Ishikawa (cell line): ENCODE results near the gene OR1S2.
A peak's percentile ranks its signal among the peaks of the same experiment; 100 is the strongest.

Source experiments
- CEBPB ChIP-seq: IDR thresholded peaks from 2 replicates; pipeline ENCODE4 v1.6.1; 2012
- CREB1 ChIP-seq: IDR thresholded peaks from 2 replicates; pipeline ENCODE4 v1.6.1; 2012; ENCODE audit warnings: low read depth
- EGR1 ChIP-seq: IDR thresholded peaks from 2 replicates; pipeline ENCODE4 v1.6.1; 2012
- EP300 ChIP-seq: IDR thresholded peaks from 2 replicates; pipeline ENCODE4 v1.6.1; 2012; ENCODE audit warnings: borderline replicate concordance
- FOXM1 ChIP-seq: IDR thresholded peaks from 2 replicates; pipeline ENCODE4 v1.6.1; 2012; ENCODE audit warnings: low read depth, borderline replicate concordance
- NFIC ChIP-seq: IDR thresholded peaks from 2 replicates; pipeline ENCODE4 v1.6.1; 2012
- RAD21 ChIP-seq: IDR thresholded peaks from 2 replicates; pipeline ENCODE4 v1.6.1; 2012; ENCODE audit warnings: low read depth
- REST ChIP-seq: IDR thresholded peaks from 2 replicates; pipeline ENCODE4 v1.6.1; 2012; ENCODE audit warnings: low read depth, mild to moderate bottlenecking
- TAF1 ChIP-seq: IDR thresholded peaks from 2 replicates; pipeline ENCODE4 v1.6.1; 2012; ENCODE audit warnings: low read depth, mild to moderate bottlenecking
- TCF12 ChIP-seq: IDR thresholded peaks from 2 replicates; pipeline ENCODE4 v1.6.1; 2012; ENCODE audit warnings: low read depth
- TEAD4 ChIP-seq: IDR thresholded peaks from 2 replicates; pipeline ENCODE4 v1.6.1; 2012
- YY1 ChIP-seq: IDR thresholded peaks from 2 replicates; pipeline ENCODE4 v1.6.1; 2012; ENCODE audit warnings: low read depth
- ZBTB7A ChIP-seq: IDR thresholded peaks from 2 replicates; pipeline ENCODE4 v1.6.1; 2012; ENCODE audit warnings: low read depth
- TF ChIP-seq, protein P1 (sequence below): IDR thresholded peaks from 2 replicates; pipeline ENCODE4 v1.6.1; 2012
- TF ChIP-seq, protein P2 (sequence below): IDR thresholded peaks from 2 replicates; pipeline ENCODE4 v1.6.1; 2012

The OR1S2 gene

DNA sequence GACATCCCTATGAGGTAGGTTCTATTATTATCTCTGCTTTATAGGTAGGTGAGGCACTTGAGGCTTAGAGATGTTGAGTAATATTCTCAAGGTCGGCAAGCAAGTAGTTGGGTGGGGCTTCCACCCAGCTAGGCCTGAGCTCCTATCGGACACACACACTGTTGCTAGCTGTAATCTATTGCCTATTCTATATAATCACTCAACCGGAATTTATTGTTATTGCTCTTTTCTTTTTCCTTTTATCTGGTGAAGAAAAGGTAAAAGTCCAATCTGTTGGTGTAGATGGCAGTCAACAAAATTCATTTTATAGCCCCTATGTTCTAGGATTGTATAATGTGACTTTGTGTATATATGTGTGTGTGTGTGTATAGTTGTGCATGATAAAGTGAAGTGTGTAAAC is 11.7 kb downstream of the OR1S2 start:
- TF ChIP-seq REST (no peak), EP300 (no peak), YY1 (no peak), TCF12 (no peak), TAF1 (no peak), FOXM1 (no peak), ZBTB7A (no peak), CREB1 (no peak), CEBPB (no peak), RAD21 (no peak), NFIC (no peak), TEAD4 (no peak), EGR1 (no peak)
- TF ChIP-seq, protein P1, sequence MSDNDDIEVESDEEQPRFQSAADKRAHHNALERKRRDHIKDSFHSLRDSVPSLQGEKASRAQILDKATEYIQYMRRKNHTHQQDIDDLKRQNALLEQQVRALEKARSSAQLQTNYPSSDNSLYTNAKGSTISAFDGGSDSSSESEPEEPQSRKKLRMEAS = no peak
- TF ChIP-seq, protein P2, sequence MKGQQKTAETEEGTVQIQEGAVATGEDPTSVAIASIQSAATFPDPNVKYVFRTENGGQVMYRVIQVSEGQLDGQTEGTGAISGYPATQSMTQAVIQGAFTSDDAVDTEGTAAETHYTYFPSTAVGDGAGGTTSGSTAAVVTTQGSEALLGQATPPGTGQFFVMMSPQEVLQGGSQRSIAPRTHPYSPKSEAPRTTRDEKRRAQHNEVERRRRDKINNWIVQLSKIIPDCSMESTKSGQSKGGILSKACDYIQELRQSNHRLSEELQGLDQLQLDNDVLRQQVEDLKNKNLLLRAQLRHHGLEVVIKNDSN = no peak

DNA sequence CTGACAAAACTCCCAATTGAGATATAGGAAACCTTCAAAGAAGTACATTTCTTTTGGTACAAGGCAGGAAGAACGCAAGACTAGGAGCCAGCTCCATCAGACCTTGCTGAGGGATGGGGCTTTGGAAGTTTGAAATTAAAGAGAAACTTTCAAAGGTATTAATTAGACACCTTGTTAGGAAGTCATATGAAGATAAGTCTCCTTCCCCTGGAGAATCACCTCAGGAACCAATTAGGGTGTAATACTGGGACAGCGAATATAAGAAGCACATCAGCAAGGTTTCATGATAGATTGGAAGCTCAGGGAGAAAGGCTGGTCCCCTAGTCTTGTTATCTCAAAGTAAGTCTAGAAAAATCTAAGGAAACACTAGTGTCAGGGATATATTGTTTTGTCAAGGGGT is 15.2 kb downstream of the OR1S2 start, which contains the start of gene OR9Q2:
Gene OR9Q2 (plus strand): TSS at position 301 of the 400 bp plus-strand sequence. CDS start 1,421 bp downstream, outside the sequence.
- TF ChIP-seq TEAD4 = no peak

GRCh38 chr11:58186938-58187337 is 17.0 kb downstream of the OR1S2 start:
- TF ChIP-seq YY1 = no peak
- no peak for TF ChIP-seq EGR1
- TF ChIP-seq, protein P1 = no peak
- no peak for TF ChIP-seq FOXM1

DNA sequence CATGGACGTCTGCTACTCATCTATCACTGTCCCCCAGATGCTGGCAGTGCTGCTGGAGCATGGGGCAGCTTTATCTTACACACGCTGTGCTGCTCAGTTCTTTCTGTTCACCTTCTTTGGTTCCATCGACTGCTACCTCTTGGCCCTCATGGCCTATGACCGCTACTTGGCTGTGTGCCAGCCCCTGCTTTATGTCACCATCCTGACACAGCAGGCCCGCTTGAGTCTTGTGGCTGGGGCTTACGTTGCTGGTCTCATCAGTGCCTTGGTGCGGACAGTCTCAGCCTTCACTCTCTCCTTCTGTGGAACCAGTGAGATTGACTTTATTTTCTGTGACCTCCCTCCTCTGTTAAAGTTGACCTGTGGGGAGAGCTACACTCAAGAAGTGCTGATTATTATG is 24.3 kb downstream of the OR1S2 start:
- peak; percentile 53 for TF ChIP-seq NFIC
- no peak for TF ChIP-seq TAF1

- TF ChIP-seq FOXM1 = no peak
- no peak for TF ChIP-seq NFIC
- TF ChIP-seq, protein P1 = no peak
- TF ChIP-seq CREB1 = no peak
- no peak for TF ChIP-seq EP300
- no peak for TF ChIP-seq TAF1
- no peak for TF ChIP-seq TEAD4
- no peak for TF ChIP-seq REST
- TF ChIP-seq YY1 = no peak
- TF ChIP-seq, protein P2 = no peak
- no peak for TF ChIP-seq EGR1
- TF ChIP-seq CEBPB = no peak
- TF ChIP-seq ZBTB7A = no peak
- TF ChIP-seq RAD21 = no peak
- TF ChIP-seq TCF12 = no peak
Measured at GRCh38 chr11:58178444-58178843, 25.5 kb downstream of the OR1S2 start.

DNA sequence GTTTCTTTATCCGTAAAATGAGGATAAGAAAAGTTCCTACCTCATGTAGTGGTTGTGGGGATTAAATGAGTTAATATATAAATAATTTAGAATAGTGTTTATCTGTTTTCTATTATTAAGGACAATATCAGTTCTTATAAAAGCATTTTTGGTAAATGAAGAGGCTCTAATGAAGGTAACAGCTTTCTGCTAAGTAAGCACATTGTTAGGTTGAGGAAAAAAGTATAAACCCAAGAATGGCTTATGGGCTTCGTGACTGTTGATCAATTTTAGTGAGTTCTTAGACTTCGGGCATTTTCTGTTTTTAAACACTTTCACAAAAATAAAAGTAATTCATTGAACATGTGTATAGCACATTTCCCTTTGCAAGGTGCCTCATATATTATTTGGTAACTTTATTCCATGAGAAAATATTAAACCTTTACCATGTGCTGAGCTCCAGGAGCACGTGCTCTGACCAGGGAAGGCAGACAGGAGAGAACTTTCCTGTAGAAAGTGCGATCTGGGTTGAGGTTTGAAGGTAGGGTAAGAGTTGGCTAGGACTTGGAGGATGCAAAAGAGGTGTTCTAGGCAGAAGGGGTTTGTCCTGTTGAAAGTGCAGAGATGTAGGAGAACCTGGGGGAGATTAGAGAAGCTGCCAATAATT is 26.4 kb downstream of the OR1S2 start:
- TF ChIP-seq, protein P2 = no peak
- TF ChIP-seq EP300 (no peak), ZBTB7A (no peak), TAF1 (no peak), TEAD4 (no peak), FOXM1 (no peak), YY1 (no peak), RAD21 (no peak), TCF12 (no peak), CREB1 (no peak), REST (no peak), EGR1 (no peak), CEBPB (no peak), NFIC (no peak)
- TF ChIP-seq, protein P1 = no peak
